H7 (cell line): ENCODE measurements around the gene NRF1. TPM values are rescaled to one million over a fixed set of nuclear protein-coding genes. Genes with fewer than 3 reads are reported as not detected.

ENCODE experiments used
- DNase-seq: peaks from one replicate; pipeline ENCODE4 v3.0.0; 2012
- H3K27me3 ChIP-seq: 2 replicates; pipeline ENCODE4 v1.6.0; 2011; ENCODE audit warnings: mild to moderate bottlenecking, low read length; ENCODE audit not compliant: control insufficient read depth, insufficient read depth
- H3K36me3 ChIP-seq: replicated peaks from 2 replicates; pipeline ENCODE4 v1.5.1; 2011; ENCODE audit warnings: low read length; ENCODE audit not compliant: control insufficient read depth, insufficient read depth
- H3K4me3 ChIP-seq: 2 replicates; pipeline ENCODE4 v1.5.1; 2011; ENCODE audit warnings: low read depth, mild to moderate bottlenecking, control low read depth, low read length, moderate library complexity; ENCODE audit not compliant: insufficient read depth
- total RNA-seq: library from RNA; depleted of rRNA; stranded (reverse); fragments of >200 nt; shearing (Covaris generic); gene quantifications from 2 replicates; pipeline ENCODE4 v1.2.3, GENCODE V29; 2014; rRNA removed

NRF1 gene
- total RNA-seq, 1 experiment from 2014 or later = 13.7 TPM

DNA sequence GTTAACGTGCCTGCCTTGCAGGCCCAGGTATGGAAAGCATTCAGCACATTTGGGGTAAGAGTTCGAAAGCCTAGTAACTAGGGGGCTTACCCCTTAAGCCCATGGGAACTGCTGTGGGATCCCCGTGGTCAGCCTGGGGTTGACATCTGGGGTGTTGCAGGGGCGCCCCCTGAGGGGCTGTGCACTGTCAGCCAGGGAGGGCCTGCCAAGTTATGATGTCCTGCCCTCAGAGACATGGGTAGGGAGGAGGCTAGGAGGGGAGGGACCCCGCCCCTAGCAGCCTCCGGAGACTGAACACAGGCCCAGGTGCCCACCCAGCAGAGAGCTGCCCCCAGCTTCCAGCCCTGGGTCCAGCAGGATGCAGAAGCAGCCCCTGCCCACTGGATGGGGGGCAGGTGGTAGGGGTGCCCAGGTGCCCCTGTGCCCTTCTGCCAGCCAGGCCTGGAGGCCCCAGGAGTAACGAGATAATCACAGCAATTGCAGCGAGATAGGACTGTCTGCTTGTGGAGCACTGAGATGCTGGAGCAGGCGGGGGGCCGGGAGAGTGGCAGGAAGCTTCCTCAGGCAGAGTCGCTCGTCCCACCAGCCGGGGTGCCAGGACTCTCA, 187.9 kb downstream of the NRF1 start:
- no peaks in the 10 kb centered on the region for H3K27me3 ChIP-seq
- DNase-seq = peak; percentile 54
- no peak overlapping the region for H3K4me3 ChIP-seq
- no peaks in the 10 kb centered on the region for H3K36me3 ChIP-seq

DNA sequence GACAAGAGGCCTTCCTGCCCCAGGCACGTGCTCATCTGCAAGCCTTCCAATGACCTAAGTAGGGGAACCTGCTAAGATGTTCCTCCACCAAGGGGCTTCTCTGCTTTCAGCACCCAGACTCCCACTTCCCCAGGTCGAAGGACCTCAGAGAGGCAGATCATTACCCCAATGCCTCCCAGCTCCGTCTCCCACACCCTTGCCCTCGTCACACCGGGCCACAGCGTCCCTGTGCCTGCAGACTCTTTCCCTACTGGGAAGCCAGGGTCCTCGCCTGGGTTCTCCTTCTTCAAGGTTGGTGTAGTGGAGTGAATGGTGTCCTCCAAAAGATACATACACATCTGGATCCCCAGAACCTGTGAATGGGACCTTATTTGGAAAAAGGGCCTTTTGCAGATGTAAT, 189.4 kb downstream of the NRF1 start:
- no peaks in the 10 kb centered on the region for H3K36me3 ChIP-seq
- H3K4me3 ChIP-seq = no peak overlapping the region
- no peaks in the 10 kb centered on the region for H3K27me3 ChIP-seq
- DNase-seq = no peak

- no peaks in the 10 kb centered on the region for H3K36me3 ChIP-seq
- H3K4me3 ChIP-seq = no peak overlapping the region
- DNase-seq = peak; percentile 62
- no peaks in the 10 kb centered on the region for H3K27me3 ChIP-seq
These were observed 190.4 kb downstream of the NRF1 start for GRCh38 chr7:129801882-129802281.

- Histone ChIP-seq H3K36me3 (no peaks in the 10 kb centered on the region), H3K4me3 (no peak overlapping the region), H3K27me3 (no peaks in the 10 kb centered on the region)
- no peak for DNase-seq
These were observed 192.1 kb downstream of the NRF1 start for GRCh38 chr7:129803546-129804081.

GRCh38 chr7:129804111-129804889, 192.8 kb downstream of the NRF1 start:
- Histone ChIP-seq H3K36me3 (no peaks in the 10 kb centered on the region), H3K4me3 (no peak overlapping the region), H3K27me3 (no peaks in the 10 kb centered on the region)
- DNase-seq = peak; percentile 28

- Histone ChIP-seq H3K4me3 (no peak overlapping the region), H3K27me3 (no peaks in the 10 kb centered on the region), H3K36me3 (no peaks in the 10 kb centered on the region)
- DNase-seq = peak; percentile 49
These were observed 193.6 kb downstream of the NRF1 start for GRCh38 chr7:129804890-129805719.

Other genes with a start within 250 kb of the NRF1 start
- 3.8 and 5.1 TPM in 2 replicates for gene STRIP2, start 177.3 kb upstream of the NRF1 start, total RNA-seq
- gene SMKR1, start 109.2 kb upstream of the NRF1 start, total RNA-seq = not detected in 2 replicates